DMS 273 treated with DMSO at 0.1 percent for 48 hours (cell line): ENCODE data around the gene POLR2H.
"Not testable (repeated sequence)": the region's sequence is repeated elsewhere in the genome, so short reads cannot be mapped to it uniquely, and the experiment has no call there.

Experiments
- DNase-seq: peaks from one replicate; lab custom pipeline; 2025; lab: John Stamatoyannopoulos, UW

POLR2H gene

GRCh38 chr3:184335661-184336546 is 25.6 kb upstream of the POLR2H start:
- DNase-seq, result peak; percentile 88

GRCh38 chr3:184336547-184337398 is 24.7 kb upstream of the POLR2H start:
- DNase-seq, result peak; percentile 63

- DNase-seq, result no peak
Observed at GRCh38 chr3:184337399-184337714, 24.2 kb upstream of the POLR2H start, which contains the start of gene FAM131A. FAM131A (plus strand) TSS chr3:184337600; CDS start chr3:184337631, 31 bp downstream.

- DNase-seq, result no peak
Observed at GRCh38 chr3:184337981-184338380, 23.5 kb upstream of the POLR2H start.

- DNase-seq, result peak; percentile 79
Observed at GRCh38 chr3:184338511-184338945, 23.0 kb upstream of the POLR2H start.

GRCh38 chr3:184339001-184339400 is 22.5 kb upstream of the POLR2H start:
- DNase-seq, result no peak

- not testable (repeated sequence) for DNase-seq
Observed at GRCh38 chr3:184339451-184340135, 21.9 kb upstream of the POLR2H start.

- no peak for DNase-seq
Observed at GRCh38 chr3:184341925-184342324, 19.6 kb upstream of the POLR2H start.

- no peak for DNase-seq
Observed at GRCh38 chr3:184343200-184343876, 18.2 kb upstream of the POLR2H start.

- no peak for DNase-seq
Observed at GRCh38 chr3:184344579-184345316, 16.8 kb upstream of the POLR2H start.

- peak; percentile 71 for DNase-seq
Observed at GRCh38 chr3:184345317-184346144, 16.0 kb upstream of the POLR2H start.

GRCh38 chr3:184346480-184347190 is 14.9 kb upstream of the POLR2H start:
- no peak for DNase-seq

GRCh38 chr3:184347321-184348056 is 14.0 kb upstream of the POLR2H start:
- no peak for DNase-seq

GRCh38 chr3:184348057-184348382 is 13.5 kb upstream of the POLR2H start:
- no peak for DNase-seq

- no peak for DNase-seq
Observed at GRCh38 chr3:184349563-184350470, 11.7 kb upstream of the POLR2H start.

GRCh38 chr3:184350618-184351017 is 10.9 kb upstream of the POLR2H start:
- DNase-seq, result no peak

GRCh38 chr3:184351511-184352148 is 9.9 kb upstream of the POLR2H start:
- DNase-seq, result no peak
